Measurements from ENCODE around the gene ANKRD61. TPM values are rescaled to one million over a fixed set of nuclear protein-coding genes. Genes with fewer than 3 reads are reported as not detected.

ANKRD61 gene
- total RNA-seq, 1 donor: not detected

DNA sequence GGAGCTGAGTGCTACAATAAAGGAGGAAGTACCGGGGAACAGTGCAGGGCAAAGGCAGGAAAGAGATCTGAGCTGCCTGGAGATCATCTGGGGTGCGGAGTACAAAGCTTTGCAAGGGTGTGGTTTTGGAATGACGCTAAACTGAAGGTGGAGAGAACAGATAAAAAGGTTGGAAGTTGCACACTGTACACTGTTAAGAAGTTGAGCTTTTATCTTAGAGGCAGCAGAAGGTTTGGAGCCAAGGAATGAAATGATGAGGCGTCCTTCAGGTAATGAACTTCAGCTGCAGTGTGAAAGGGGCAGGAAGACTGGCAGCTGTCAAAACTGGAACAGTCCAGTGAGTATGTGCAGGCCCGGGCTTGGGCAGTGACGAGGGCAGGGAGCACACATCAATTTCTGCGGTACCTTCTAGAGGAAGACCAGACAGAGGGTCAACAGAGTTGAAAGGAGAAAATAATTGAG, 7.2 kb upstream of the ANKRD61 start:
- Histone ChIP-seq H3K27me3 (ENCODE audit: insufficient read depth, low read length) (no peaks in the 10 kb centered on the region), H2AFZ (ENCODE audit: low read length) (no peak overlapping the region), H3K36me3 (ENCODE audit: insufficient read depth, low read length) (peaks cover 80% of the 10 kb centered on the region), H4K20me1 (ENCODE audit: insufficient read depth, low read length) (no peaks in the 10 kb centered on the region), H3K4me2 (ENCODE audit: insufficient read depth, low read length) (no peak overlapping the region), H3K4me3 (ENCODE audit: insufficient read depth, low read length) (no peak overlapping the region), H3K9me3 (ENCODE audit: low read depth, low read length) (no peaks in the 10 kb centered on the region), H3K4me1 (ENCODE audit: insufficient read depth, low read length) (no peaks in the 10 kb centered on the region), H3K79me2 (ENCODE audit: insufficient read depth, low read length) (no peaks in the 10 kb centered on the region), H3K27ac (ENCODE audit: low read depth, low read length) (no peak overlapping the region)
- DNase-seq (ENCODE audit: insufficient read length, low spot score, missing footprints): no peak
- TF ChIP-seq, protein P1, sequence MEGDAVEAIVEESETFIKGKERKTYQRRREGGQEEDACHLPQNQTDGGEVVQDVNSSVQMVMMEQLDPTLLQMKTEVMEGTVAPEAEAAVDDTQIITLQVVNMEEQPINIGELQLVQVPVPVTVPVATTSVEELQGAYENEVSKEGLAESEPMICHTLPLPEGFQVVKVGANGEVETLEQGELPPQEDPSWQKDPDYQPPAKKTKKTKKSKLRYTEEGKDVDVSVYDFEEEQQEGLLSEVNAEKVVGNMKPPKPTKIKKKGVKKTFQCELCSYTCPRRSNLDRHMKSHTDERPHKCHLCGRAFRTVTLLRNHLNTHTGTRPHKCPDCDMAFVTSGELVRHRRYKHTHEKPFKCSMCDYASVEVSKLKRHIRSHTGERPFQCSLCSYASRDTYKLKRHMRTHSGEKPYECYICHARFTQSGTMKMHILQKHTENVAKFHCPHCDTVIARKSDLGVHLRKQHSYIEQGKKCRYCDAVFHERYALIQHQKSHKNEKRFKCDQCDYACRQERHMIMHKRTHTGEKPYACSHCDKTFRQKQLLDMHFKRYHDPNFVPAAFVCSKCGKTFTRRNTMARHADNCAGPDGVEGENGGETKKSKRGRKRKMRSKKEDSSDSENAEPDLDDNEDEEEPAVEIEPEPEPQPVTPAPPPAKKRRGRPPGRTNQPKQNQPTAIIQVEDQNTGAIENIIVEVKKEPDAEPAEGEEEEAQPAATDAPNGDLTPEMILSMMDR (IDR thresholded peaks at IDR 0.05; ENCODE audit: extremely low read depth, low read depth, low read length): no peak

DNA sequence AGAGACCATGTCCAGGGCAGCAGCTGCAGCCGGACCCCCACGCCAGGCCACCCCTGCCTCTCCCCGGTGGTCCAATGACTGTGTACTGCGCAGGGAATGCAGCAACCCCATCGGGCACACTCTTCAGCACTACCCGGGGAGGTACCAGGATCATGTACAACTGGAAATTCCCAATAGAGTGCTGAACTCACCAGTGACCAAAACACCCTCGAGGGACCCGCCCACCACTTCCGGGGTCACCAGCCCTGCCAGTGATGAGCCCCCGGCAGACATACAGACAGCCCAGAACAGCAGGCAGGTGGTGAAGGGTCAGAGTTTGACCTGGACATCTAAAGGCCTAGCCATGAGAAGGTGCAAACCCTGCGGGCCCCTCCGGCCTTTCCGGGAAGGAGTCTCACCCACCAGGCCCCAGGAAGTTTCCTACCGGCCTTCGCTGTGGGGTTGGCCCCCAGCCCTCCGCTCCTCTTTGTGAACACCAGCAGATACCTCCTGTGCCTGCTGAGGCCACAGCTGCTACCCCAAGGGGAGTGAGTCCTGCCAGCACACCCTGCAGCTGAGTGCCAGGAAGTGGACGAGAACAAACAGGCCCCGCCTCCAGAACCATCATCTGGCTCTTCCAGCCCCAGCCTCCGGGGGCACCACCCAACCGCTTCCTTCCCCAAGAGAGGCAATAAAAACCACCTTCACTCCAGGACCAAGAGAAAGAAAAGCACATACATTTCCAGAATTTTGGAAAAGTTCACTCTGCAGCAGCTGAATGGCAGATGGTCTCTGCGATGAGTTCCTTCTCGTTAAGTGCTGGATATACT, 5.0 kb upstream of the ANKRD61 start:
- Histone ChIP-seq H3K36me3 (ENCODE audit: insufficient read depth, low read length) (peaks cover 84% of the 10 kb centered on the region), H3K4me1 (ENCODE audit: insufficient read depth, low read length) (no peaks in the 10 kb centered on the region), H3K4me3 (ENCODE audit: insufficient read depth, low read length) (no peak overlapping the region), H3K27ac (ENCODE audit: low read depth, low read length) (peak overlapping the region; percentile 30), H3K9me3 (ENCODE audit: low read depth, low read length) (no peaks in the 10 kb centered on the region), H3K79me2 (ENCODE audit: insufficient read depth, low read length) (peaks cover 2% of the 10 kb centered on the region), H3K27me3 (ENCODE audit: insufficient read depth, low read length) (no peaks in the 10 kb centered on the region), H2AFZ (ENCODE audit: low read length) (no peak overlapping the region), H4K20me1 (ENCODE audit: insufficient read depth, low read length) (no peaks in the 10 kb centered on the region), H3K4me2 (ENCODE audit: insufficient read depth, low read length) (no peak overlapping the region)
- TF ChIP-seq, protein P1 (IDR thresholded peaks at IDR 0.05; ENCODE audit: extremely low read depth, low read depth, low read length): peak; percentile 27
- peak; percentile 89 for DNase-seq (ENCODE audit: insufficient read length, low spot score, missing footprints)

DNA sequence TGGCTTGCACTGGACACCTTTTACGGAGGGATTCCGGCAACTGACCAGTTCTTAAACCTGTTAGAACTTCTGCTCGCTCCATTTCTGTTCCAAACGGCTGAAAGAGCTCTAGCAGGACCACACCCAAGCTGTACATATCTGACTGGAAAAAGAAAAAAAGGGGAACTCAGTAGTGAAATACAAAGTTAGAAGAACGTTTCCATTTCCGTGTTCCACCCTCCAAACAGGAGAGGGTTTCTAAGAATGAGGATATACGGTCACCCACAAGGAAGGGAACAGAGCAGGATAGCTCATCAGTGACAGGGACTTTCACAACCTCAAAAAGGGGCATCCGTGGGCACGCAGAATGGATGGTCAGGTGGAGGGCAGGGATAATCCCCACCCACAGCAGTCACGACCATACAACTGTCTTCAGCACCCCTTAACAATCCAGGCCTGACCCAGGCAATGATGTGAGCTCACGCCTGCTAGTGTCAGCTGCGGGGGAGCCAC, 4.3 kb upstream of the ANKRD61 start:
- DNase-seq (ENCODE audit: insufficient read length, low spot score, missing footprints): peak; percentile 57
- H3K4me2 ChIP-seq (ENCODE audit: insufficient read depth, low read length): no peak overlapping the region
- H3K4me3 ChIP-seq (ENCODE audit: insufficient read depth, low read length): no peak overlapping the region
- no peaks in the 10 kb centered on the region for H4K20me1 ChIP-seq (ENCODE audit: insufficient read depth, low read length)
- no peaks in the 10 kb centered on the region for H3K9me3 ChIP-seq (ENCODE audit: low read depth, low read length)
- no peak overlapping the region for H2AFZ ChIP-seq (ENCODE audit: low read length)
- peaks cover 7% of the 10 kb centered on the region for H3K79me2 ChIP-seq (ENCODE audit: insufficient read depth, low read length)
- no peaks in the 10 kb centered on the region for H3K27me3 ChIP-seq (ENCODE audit: insufficient read depth, low read length)
- TF ChIP-seq, protein P1 (IDR thresholded peaks at IDR 0.05; ENCODE audit: extremely low read depth, low read depth, low read length): no peak
- H3K36me3 ChIP-seq (ENCODE audit: insufficient read depth, low read length): peaks cover 82% of the 10 kb centered on the region
- H3K27ac ChIP-seq (ENCODE audit: low read depth, low read length): no peak overlapping the region
- no peaks in the 10 kb centered on the region for H3K4me1 ChIP-seq (ENCODE audit: insufficient read depth, low read length)

DNA sequence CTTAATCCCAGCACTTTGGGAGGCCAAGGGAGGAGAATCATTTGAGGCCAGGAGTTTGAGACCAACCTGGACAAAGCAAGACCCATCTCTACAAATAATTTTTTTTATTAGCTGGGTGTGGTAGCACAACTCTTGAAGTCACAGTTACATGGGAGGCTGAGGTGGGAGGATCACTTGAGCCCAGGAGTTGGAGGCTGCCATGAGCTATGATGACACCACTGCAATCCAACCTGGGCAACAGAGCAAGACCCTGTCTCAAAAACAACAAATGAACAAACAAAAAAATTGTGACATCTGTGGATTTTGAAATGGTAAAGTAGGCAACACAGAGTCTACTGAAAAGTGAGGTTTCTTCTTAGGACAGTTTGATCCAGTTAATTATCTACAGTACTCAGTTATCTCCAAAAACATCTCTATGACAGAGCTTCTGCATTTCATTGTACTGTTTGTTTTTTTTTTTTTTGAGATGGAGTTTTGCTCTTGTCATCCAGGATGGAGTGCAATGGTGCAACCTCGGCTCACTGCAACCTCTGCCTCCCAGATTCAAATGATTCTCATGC, 3.3 kb upstream of the ANKRD61 start:
- H3K4me3 ChIP-seq (ENCODE audit: insufficient read depth, low read length): no peak overlapping the region
- no peak overlapping the region for H2AFZ ChIP-seq (ENCODE audit: low read length)
- H3K36me3 ChIP-seq (ENCODE audit: insufficient read depth, low read length): peaks cover 79% of the 10 kb centered on the region
- no peaks in the 10 kb centered on the region for H3K4me1 ChIP-seq (ENCODE audit: insufficient read depth, low read length)
- peaks cover 11% of the 10 kb centered on the region for H3K79me2 ChIP-seq (ENCODE audit: insufficient read depth, low read length)
- H3K27me3 ChIP-seq (ENCODE audit: insufficient read depth, low read length): no peaks in the 10 kb centered on the region
- no peaks in the 10 kb centered on the region for H3K9me3 ChIP-seq (ENCODE audit: low read depth, low read length)
- no peak overlapping the region for H3K4me2 ChIP-seq (ENCODE audit: insufficient read depth, low read length)
- H4K20me1 ChIP-seq (ENCODE audit: insufficient read depth, low read length): no peaks in the 10 kb centered on the region
- H3K27ac ChIP-seq (ENCODE audit: low read depth, low read length): no peak overlapping the region
- TF ChIP-seq, protein P1 (IDR thresholded peaks at IDR 0.05; ENCODE audit: extremely low read depth, low read depth, low read length): no peak
- DNase-seq (ENCODE audit: insufficient read length, low spot score, missing footprints): no peak

Data from osteoblast (primary cell).